HEK293 (cell line): ENCODE data around the gene LDLRAP1.

ENCODE experiments used
- CTCF ChIA-PET: fragments of 350-600 bp; formaldehyde crosslinking; extraction: SDS; loops from one replicate; lab custom pipeline; 2021; ENCODE audit warnings: antibody characterized with exemption; lab: Yijun Ruan, JAX
- POLR2A ChIA-PET: fragments of 300-600 bp; formaldehyde crosslinking; extraction: SDS; loops from one replicate; lab custom pipeline; 2020; ENCODE audit warnings: antibody characterized with exemption, inconsistent platforms; lab: Yijun Ruan, JAX
- H3K27ac ChIP-seq: fragments of 200-500 bp; sonication (Bioruptor generic); 2 replicates; pipeline ENCODE4 v1.5.1; 2014; ENCODE audit warnings: low read depth, low read length, control low read depth, inconsistent platforms; ENCODE audit errors: extremely low read depth
- H3K36me3 ChIP-seq, 2 experiments: fragments of 200-500 bp in 1 of 2; sonication (Bioruptor generic) in 1 of 2; 1 replicate in 1 of 2; 2 replicates in 1 of 2; pipeline ENCODE4 v1.5.1; 2014 to 2017; ENCODE audit warnings: inconsistent platforms in 2 of 2, low read length in 2 of 2; ENCODE audit not compliant: control insufficient read depth in 2 of 2, insufficient read depth in 1 of 2
- H3K4me1 ChIP-seq: fragments of 200-500 bp; sonication (Bioruptor generic); 2 replicates; pipeline ENCODE4 v1.5.1; 2014; ENCODE audit warnings: mild to moderate bottlenecking, low read length, inconsistent platforms; ENCODE audit not compliant: control insufficient read depth, insufficient read depth
- H3K4me3 ChIP-seq: 2 replicates; pipeline ENCODE4 v1.5.1; 2011; ENCODE audit warnings: low read depth, mild to moderate bottlenecking, control low read depth, low read length, moderate library complexity
- H3K9me3 ChIP-seq: fragments of 200-500 bp; sonication (Bioruptor generic); 2 replicates; pipeline ENCODE4 v1.5.1; 2014; ENCODE audit warnings: low read depth, low read length, inconsistent platforms; ENCODE audit not compliant: control insufficient read depth, insufficient read depth
- GFI1B ChIP-seq: fragments of 450-650 bp; formaldehyde crosslinking; IDR thresholded peaks from 2 replicates; pipeline ENCODE4 v1.5.1; 2016; ENCODE audit warnings: missing biosample characterization, missing genetic modification characterization
- IKZF3 ChIP-seq: fragments of 450-650 bp; IDR thresholded peaks from 2 replicates; pipeline ENCODE4 v1.5.0; 2018; ENCODE audit warnings: missing biosample characterization, mild to moderate bottlenecking, missing genetic modification characterization, moderate library complexity
- KLF16 ChIP-seq: fragments of 450-650 bp; formaldehyde crosslinking; IDR thresholded peaks from 2 replicates; pipeline ENCODE4 v1.5.1; 2017; ENCODE audit warnings: missing biosample characterization, missing genetic modification characterization
- KLF9 ChIP-seq: fragments of 450-650 bp; formaldehyde crosslinking; IDR thresholded peaks from 2 replicates; pipeline ENCODE4 v1.5.1; 2016; ENCODE audit warnings: missing biosample characterization, missing genetic modification characterization, low read depth
- OSR2 ChIP-seq: fragments of 450-650 bp; formaldehyde crosslinking; IDR thresholded peaks from 2 replicates; pipeline ENCODE4 v1.5.1; 2016; ENCODE audit warnings: missing biosample characterization, missing genetic modification characterization
- PRDM6 ChIP-seq: fragments of 450-650 bp; formaldehyde crosslinking; IDR thresholded peaks from 2 replicates; pipeline ENCODE4 v1.5.1; 2017; ENCODE audit warnings: missing biosample characterization, missing genetic modification characterization
- YY1 ChIP-seq: fragments of 450-650 bp; formaldehyde crosslinking; IDR thresholded peaks from 2 replicates; pipeline ENCODE4 v1.5.1; 2018; ENCODE audit warnings: missing biosample characterization, missing genetic modification characterization
- ZNF18 ChIP-seq: fragments of 450-650 bp; formaldehyde crosslinking; IDR thresholded peaks from 2 replicates; pipeline ENCODE4 v1.5.1; 2016; ENCODE audit warnings: missing biosample characterization, missing genetic modification characterization
- ZNF223 ChIP-seq: fragments of 450-650 bp; formaldehyde crosslinking; IDR thresholded peaks from 2 replicates; pipeline ENCODE4 v1.5.1; 2016; ENCODE audit warnings: missing biosample characterization, missing genetic modification characterization
- ZNF239 ChIP-seq: fragments of 450-650 bp; formaldehyde crosslinking; IDR thresholded peaks from 2 replicates; pipeline ENCODE4 v1.5.1; 2016; ENCODE audit warnings: missing biosample characterization, missing genetic modification characterization
- ZNF26 ChIP-seq: fragments of 450-650 bp; formaldehyde crosslinking; IDR thresholded peaks from 2 replicates; pipeline ENCODE4 v1.5.1; 2016; ENCODE audit warnings: missing biosample characterization, missing genetic modification characterization
- ZNF280C ChIP-seq: fragments of 450-650 bp; formaldehyde crosslinking; IDR thresholded peaks from 2 replicates; pipeline ENCODE4 v1.5.1; 2016; ENCODE audit warnings: missing biosample characterization, missing genetic modification characterization
- ZNF335 ChIP-seq: fragments of 450-650 bp; formaldehyde crosslinking; conservative IDR thresholded peaks from 2 replicates; pipeline ENCODE4 v1.5.1; 2016; ENCODE audit warnings: missing biosample characterization, missing genetic modification characterization
- ZNF362 ChIP-seq: fragments of 450-650 bp; formaldehyde crosslinking; IDR thresholded peaks from 2 replicates; pipeline ENCODE4 v1.5.1; 2016; ENCODE audit warnings: missing biosample characterization, missing genetic modification characterization
- ZNF473 ChIP-seq: fragments of 450-650 bp; formaldehyde crosslinking; IDR thresholded peaks from 2 replicates; pipeline ENCODE4 v1.5.1; 2017; ENCODE audit warnings: missing biosample characterization, missing genetic modification characterization
- ZNF514 ChIP-seq: fragments of 450-650 bp; formaldehyde crosslinking; IDR thresholded peaks from 2 replicates; pipeline ENCODE4 v1.5.1; 2016; ENCODE audit warnings: missing biosample characterization, missing genetic modification characterization
- ZNF558 ChIP-seq: fragments of 450-650 bp; formaldehyde crosslinking; IDR thresholded peaks from 2 replicates; pipeline ENCODE4 v1.5.1; 2016; ENCODE audit warnings: missing biosample characterization, missing genetic modification characterization
- ZNF596 ChIP-seq: fragments of 450-650 bp; IDR thresholded peaks from 2 replicates; pipeline ENCODE4 v1.5.0; 2018; ENCODE audit warnings: missing biosample characterization, mild to moderate bottlenecking, missing genetic modification characterization, moderate library complexity
- ZNF677 ChIP-seq: fragments of 450-650 bp; IDR thresholded peaks from 2 replicates; pipeline ENCODE4 v1.5.0; 2018; ENCODE audit warnings: missing biosample characterization, mild to moderate bottlenecking, missing genetic modification characterization, moderate library complexity
- ZNF701 ChIP-seq: fragments of 450-650 bp; formaldehyde crosslinking; IDR thresholded peaks from 2 replicates; pipeline ENCODE4 v1.5.1; 2016; ENCODE audit warnings: missing biosample characterization, missing genetic modification characterization
- ZSCAN23 ChIP-seq: fragments of 450-650 bp; formaldehyde crosslinking; IDR thresholded peaks from 2 replicates; pipeline ENCODE4 v1.5.1; 2016; ENCODE audit warnings: missing biosample characterization, missing genetic modification characterization

LDLRAP1 gene

GRCh38 chr1:25576459-25577133, 33.2 kb downstream of the LDLRAP1 start:
- TF ChIP-seq KLF16 (tag by site-specific recombination) (no peak), ZNF18 (tag by site-specific recombination) (no peak), ZNF280C (no peak), ZNF558 (tag by site-specific recombination) (no peak), KLF9 (tag by site-specific recombination) (no peak), ZNF596 (tag by site-specific recombination) (no peak), YY1 (no peak), IKZF3 (tag by site-specific recombination) (no peak), ZNF701 (tag by site-specific recombination) (no peak), GFI1B (tag by site-specific recombination) (no peak), ZSCAN23 (tag by site-specific recombination) (no peak), ZNF362 (tag by site-specific recombination) (no peak), ZNF514 (tag by site-specific recombination) (no peak), ZNF677 (tag by site-specific recombination) (no peak)
- Histone ChIP-seq H3K9me3 (no peaks in the 10 kb centered on the region), H3K4me1 (no peaks in the 10 kb centered on the region), H3K36me3 (no peaks in the 10 kb centered on the region), H3K4me3 (no peak overlapping the region), H3K27ac (no peak overlapping the region)
- POLR2A ChIA-PET = no interaction called here
- CTCF ChIA-PET = no interaction called here

GRCh38 chr1:25577134-25577920, 33.9 kb downstream of the LDLRAP1 start:
- ChIA-PET POLR2A (no interaction called here), CTCF (no interaction called here)
- Histone ChIP-seq H3K9me3 (no peaks in the 10 kb centered on the region), H3K4me3 (no peak overlapping the region), H3K36me3 (no peaks in the 10 kb centered on the region)
- TF ChIP-seq ZNF239 (tag by site-specific recombination) (no peak), ZNF335 (tag by site-specific recombination) (no peak), ZNF26 (no peak), PRDM6 (tag by site-specific recombination) (no peak), ZNF473 (tag by site-specific recombination) (no peak), OSR2 (no peak), ZNF223 (tag by site-specific recombination) (no peak)
- TF ChIP-seq, all 188 proteins: peak for 0
- Histone ChIP-seq H3K27ac (no peak overlapping the region), H3K4me1 (no peaks in the 10 kb centered on the region)
